Measurements from ENCODE around the gene SLC4A11.

SLC4A11 gene

DNA sequence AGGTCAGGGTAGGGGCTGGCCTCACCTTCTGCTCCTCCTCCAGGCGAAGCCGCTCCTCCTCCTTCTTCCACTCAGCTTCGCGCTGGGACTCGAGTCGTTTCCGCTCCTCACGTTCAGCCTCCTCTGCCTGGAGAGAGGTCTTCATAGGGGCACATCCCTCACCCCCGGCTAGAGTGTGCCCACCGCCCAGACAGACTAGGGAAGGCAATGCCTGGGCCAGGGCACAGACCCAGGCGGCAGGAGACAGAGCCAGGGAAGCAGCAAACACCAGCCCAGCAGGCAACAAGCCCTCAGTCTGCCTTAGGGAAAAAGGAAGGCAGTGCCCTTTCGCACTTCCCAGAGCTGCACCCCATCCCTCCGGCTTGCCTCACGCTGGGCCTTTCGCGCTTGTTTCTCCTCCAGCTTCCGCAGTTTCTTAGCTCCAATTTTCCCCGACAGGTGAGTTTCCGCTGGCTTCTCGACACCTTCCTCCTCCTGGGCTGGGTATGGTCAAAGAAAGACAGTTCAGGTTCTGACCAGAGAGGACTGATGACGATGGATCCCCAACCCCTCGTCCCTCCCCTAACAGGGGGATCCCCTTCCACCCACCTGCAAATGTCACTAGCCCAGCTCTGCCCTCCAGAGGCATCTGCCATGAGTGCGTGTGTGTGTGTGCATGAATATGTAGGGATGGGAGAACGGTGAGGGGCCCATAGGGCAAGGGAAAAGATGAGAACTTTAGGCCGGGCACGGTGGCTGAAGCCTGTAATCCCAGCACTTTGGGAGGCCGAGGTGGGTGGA lies 38.8 kb downstream of the SLC4A11 start:
- no peak for DNase-seq (ENCODE audit: low read depth)
- H3K4me3 ChIP-seq (ENCODE audit: low read length): no peak overlapping the region
- TF ChIP-seq, protein P1, sequence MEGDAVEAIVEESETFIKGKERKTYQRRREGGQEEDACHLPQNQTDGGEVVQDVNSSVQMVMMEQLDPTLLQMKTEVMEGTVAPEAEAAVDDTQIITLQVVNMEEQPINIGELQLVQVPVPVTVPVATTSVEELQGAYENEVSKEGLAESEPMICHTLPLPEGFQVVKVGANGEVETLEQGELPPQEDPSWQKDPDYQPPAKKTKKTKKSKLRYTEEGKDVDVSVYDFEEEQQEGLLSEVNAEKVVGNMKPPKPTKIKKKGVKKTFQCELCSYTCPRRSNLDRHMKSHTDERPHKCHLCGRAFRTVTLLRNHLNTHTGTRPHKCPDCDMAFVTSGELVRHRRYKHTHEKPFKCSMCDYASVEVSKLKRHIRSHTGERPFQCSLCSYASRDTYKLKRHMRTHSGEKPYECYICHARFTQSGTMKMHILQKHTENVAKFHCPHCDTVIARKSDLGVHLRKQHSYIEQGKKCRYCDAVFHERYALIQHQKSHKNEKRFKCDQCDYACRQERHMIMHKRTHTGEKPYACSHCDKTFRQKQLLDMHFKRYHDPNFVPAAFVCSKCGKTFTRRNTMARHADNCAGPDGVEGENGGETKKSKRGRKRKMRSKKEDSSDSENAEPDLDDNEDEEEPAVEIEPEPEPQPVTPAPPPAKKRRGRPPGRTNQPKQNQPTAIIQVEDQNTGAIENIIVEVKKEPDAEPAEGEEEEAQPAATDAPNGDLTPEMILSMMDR (conservative IDR thresholded peaks at IDR 0.05; ENCODE audit: low read depth, low read length): no peak

DNA sequence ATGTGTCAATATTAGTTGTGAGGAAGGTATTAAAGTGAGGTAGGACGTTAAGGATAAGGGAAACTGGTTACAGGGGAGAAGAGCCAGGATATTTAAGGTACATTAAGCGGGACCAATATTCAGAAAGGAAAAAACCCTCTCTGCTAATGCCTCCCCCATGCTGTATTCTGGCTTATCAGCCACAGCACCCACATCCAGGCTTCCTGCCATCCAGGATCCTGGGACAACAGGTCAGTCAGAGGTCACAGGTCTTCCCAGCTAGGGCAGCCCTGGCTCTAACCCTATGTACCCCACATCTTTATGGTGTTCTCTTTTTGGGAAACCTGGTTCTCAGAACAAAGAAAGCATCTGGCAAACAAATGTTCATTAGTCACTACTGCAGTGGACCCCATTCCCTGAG lies 39.8 kb downstream of the SLC4A11 start:
- TF ChIP-seq, protein P1 (conservative IDR thresholded peaks at IDR 0.05; ENCODE audit: low read depth, low read length): no peak
- no peak for DNase-seq (ENCODE audit: low read depth)
- no peak overlapping the region for H3K4me3 ChIP-seq (ENCODE audit: low read length)

DNA sequence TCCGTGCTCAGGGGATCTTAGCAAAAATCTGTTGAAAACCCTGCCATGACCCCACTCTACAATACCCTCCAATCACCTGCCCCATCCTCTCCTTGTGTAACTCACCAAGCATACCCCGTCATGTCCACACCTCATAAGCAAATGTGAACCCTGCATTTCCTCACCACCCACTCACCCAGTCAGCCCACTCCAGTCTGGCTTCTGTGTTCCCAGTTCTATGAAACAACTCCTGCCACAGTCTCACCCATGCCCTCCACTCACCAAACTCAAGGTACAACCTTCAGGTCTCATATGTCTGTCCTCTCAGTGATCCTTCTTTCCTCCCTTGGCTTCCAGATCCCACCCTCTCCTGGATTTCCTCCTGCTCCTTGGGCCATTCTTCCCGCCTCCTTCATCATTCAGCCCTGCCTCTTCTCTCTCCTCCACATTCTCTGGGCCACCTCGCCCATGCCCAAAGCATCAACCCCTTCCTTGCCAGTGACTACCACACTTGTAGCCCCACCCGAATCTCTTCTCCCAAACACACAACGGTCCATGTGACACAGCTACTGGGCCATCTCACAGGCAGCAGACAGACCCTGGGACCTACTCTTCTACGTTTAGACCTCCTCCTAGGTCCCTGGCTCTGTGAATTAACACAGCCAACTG lies 43.3 kb downstream of the SLC4A11 start:
- TF ChIP-seq, protein P1 (conservative IDR thresholded peaks at IDR 0.05; ENCODE audit: low read depth, low read length): no peak
- no peak overlapping the region for H3K4me3 ChIP-seq (ENCODE audit: low read length)
- no peak for DNase-seq (ENCODE audit: low read depth)

DNA sequence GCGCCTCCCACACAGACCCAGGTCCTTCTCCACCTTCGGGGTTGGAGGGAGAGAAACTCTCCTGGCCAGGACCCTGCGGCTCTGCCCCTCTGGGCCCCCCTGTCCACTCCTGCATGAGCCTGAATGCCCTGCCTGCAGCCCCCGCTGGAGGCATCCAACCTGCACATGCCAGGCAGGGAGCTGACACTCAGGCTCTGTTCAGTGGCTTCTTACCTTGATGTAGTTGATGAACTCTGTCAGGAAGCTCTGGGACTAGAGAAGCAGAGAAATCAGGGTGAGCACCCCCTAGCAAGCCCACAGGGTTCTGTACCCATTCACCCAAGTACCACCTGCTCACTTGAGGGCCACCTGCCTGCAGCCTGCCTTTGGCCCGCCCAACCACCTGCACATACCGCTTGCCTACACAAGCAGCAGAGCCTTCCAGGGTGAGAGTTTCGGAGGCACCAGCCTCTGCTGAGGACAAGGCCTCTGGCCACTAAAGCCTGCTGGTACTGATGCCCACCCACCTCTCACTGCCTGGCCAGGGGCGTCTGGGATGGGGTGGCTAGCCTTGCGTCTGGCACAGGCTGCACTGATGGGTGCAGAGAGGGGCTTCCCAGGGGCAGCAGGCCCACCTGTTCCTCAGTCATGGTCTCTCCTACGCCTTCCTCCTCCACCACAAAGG lies 44.2 kb downstream of the SLC4A11 start:
- TF ChIP-seq, protein P1 (conservative IDR thresholded peaks at IDR 0.05; ENCODE audit: low read depth, low read length): no peak
- H3K4me3 ChIP-seq (ENCODE audit: low read length): no peak overlapping the region
- DNase-seq (ENCODE audit: low read depth): no peak

DNA sequence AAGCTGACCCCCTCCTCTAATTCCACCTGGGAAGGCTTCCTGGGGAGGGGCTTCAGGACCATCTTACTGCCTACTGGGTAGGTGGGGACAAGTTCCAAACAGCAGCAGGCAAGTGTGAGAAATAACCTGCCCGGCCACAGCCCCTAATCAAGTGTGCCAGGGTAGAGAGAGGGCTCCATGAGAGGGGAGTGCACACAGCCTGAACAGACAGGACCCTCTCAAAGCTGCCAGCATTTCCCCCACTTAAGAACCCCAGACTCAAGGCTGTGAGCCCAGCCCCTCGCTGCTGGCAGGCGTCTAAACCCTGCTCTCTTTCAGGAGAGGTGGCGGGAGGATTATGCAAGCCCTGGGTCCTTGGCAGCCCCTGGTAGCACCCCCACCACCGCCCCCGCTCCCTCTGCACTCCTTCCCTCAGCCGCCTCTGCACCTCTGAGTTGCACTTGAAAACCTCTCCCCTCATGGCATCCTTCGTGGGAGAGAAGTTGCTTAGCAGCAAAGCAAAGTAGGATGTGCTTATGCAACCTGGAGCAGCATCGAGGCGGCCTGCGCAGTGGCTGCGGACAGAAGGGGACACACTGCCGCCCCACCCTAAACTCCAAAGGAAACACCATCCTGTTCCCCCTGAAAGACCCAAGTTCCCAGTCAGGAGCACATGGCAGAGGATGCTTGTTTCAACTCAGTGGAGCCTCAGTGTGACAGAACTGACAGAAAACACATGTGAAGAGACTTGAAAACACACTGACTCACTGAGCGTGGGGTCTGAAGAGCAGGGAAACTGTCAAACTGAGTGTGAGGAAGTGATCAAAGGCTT lies 45.0 kb downstream of the SLC4A11 start:
- H3K4me3 ChIP-seq (ENCODE audit: low read length): no peak overlapping the region
- TF ChIP-seq, protein P1 (conservative IDR thresholded peaks at IDR 0.05; ENCODE audit: low read depth, low read length): no peak
- DNase-seq (ENCODE audit: low read depth): no peak

DNA sequence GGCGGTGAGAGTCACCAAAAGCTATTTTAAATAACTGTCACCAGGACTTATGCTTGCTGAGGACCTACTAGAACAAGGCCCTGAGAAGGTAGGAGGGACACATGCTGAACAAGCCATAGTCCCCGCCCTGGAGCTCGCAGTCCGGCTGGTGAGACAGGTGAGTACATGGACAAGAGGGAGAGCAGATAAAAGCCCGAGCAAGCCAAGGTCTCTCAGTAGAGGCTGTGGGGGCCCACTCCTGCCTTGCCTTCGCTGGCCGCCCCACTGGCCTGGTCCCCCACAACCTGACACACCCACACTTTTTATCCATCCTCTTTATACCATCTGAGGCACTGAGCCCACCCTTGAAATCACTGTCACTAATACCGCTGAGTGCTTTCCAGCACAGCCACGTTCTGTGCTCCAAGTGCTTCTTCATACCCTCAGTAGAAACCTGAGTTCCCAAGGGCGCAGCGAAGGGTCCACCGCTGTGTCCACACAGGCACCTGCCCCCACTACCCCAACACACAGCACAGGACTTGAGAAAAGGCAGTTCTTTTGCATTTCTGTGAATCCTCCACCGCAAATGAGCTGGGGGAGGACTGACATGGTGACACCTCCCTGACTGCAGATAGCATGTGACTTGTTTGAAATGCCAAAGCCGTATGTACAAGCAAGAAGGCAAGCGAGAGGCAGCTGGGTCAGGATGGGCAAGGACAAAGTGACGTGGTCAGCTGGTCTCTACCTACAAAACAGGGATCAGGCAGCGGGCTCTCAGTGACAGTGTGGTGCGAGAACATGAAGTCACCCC lies 46.6 kb downstream of the SLC4A11 start:
- H3K4me3 ChIP-seq (ENCODE audit: low read length): no peak overlapping the region
- TF ChIP-seq, protein P1 (conservative IDR thresholded peaks at IDR 0.05; ENCODE audit: low read depth, low read length): no peak
- DNase-seq (ENCODE audit: low read depth): no peak
